ENCODE data around the gene DNPEP.

DNPEP gene

GRCh38 chr2:219387306-219388120 is at the start of gene DNPEP:
Gene DNPEP (minus strand): TSS chr2:219387912. CDS start chr2:219387794, 118 bp downstream.
- DNase-seq = peak; percentile 97

GRCh38 chr2:219437141-219437540 is 49.4 kb upstream of the DNPEP start:
- DNase-seq = no peak

- DNase-seq = no peak
Observed at GRCh38 chr2:219436491-219436890, 48.8 kb upstream of the DNPEP start.

- no peak for DNase-seq
Observed at GRCh38 chr2:219435701-219436100, 48.0 kb upstream of the DNPEP start.

- DNase-seq = no peak
Observed at GRCh38 chr2:219434718-219435525, 47.2 kb upstream of the DNPEP start, which contains the start of gene SPEG. Gene SPEG (plus strand): TSS chr2:219434843. CDS start chr2:219434978, 135 bp downstream.

- DNase-seq = no peak
Observed at GRCh38 chr2:219434468-219434717, 46.7 kb upstream of the DNPEP start.

- DNase-seq = peak; percentile 59 to 63
Observed at GRCh38 chr2:219433666-219434467, 46.2 kb upstream of the DNPEP start.

GRCh38 chr2:219430633-219431615 is 43.2 kb upstream of the DNPEP start:
- no peak for DNase-seq

- no peak for DNase-seq
Observed at GRCh38 chr2:219429958-219430606, 42.4 kb upstream of the DNPEP start.

GRCh38 chr2:219428469-219428868 is 40.8 kb upstream of the DNPEP start:
- no peak for DNase-seq

- DNase-seq = no peak
Observed at GRCh38 chr2:219426534-219427136, 38.9 kb upstream of the DNPEP start.

GRCh38 chr2:219426068-219426443 is 38.3 kb upstream of the DNPEP start:
- DNase-seq = no peak

- no peak for DNase-seq
Observed at GRCh38 chr2:219425238-219426067, 37.7 kb upstream of the DNPEP start.

GRCh38 chr2:219423652-219424377 is 36.1 kb upstream of the DNPEP start:
- no peak for DNase-seq

GRCh38 chr2:219422952-219423534 is 35.3 kb upstream of the DNPEP start:
- DNase-seq = no peak

GRCh38 chr2:219421323-219421722 is 33.6 kb upstream of the DNPEP start:
- no peak for DNase-seq

- no peak for DNase-seq
Observed at GRCh38 chr2:219420687-219421086, 33.0 kb upstream of the DNPEP start.

GRCh38 chr2:219419331-219420197 is 31.9 kb upstream of the DNPEP start:
- DNase-seq = no peak

All from activated T-cell treated with anti-CD3 and anti-CD28 coated beads, Interleukin-2, amount 50 U/mL, for 48 hours (primary cell).